LHCN-M2 (cell line): ENCODE results near the gene FYB1. TPM values are rescaled to one million over a fixed set of nuclear protein-coding genes. Genes with fewer than 3 reads are reported as not detected.

Source experiments
- DNase-seq: peaks from one replicate; pipeline ENCODE4 v3.0.0-alpha.2; 2012; ENCODE audit warnings: low read depth
- total RNA-seq: library from RNA; depleted of rRNA; stranded (reverse); fragments of >200 nt; gene quantifications from 2 replicates; pipeline ENCODE4 v1.2.3, GENCODE V29; 2014

Gene FYB1
- total RNA-seq, 1 experiment from 2014 or later = not detected

DNA sequence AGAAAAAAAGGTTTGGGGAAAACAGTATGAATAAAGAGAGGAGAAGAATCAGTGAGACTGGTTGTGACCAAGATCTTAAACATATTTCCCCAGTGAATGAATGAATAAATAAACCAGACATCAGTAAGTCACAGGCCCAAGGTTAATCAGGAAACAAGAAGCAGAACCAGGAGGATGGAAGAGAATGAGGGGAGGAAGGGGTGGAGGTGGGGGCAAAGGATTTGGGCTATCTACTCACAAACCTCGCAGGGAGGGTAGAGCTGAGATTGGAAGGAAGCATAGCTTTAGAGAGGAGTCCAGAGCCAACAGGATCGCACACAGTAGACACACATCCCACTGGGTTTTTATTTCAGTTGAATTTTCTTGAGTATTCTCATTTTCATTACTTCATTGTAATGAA, 97.4 kb downstream of the FYB1 start:
- no peak for DNase-seq

GRCh38 chr5:39121315-39121714, 98.0 kb downstream of the FYB1 start:
- DNase-seq = no peak

DNA sequence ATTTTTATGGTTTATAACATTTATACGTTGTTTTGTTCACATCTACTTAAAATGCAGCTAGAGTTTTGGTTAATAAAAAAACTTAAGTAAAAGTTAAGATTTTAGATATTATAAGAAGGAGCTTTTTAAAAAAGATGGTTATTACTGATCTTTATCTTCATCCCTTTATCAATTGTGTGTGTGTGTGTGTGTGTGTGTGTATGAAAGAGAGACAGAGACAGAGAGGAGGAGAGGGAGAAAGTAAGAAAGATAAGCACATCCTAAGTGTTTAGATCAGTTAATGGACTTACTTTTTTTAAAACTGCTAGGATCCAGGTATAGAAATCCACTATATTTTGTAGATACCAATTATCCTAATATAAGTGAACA, 99.3 kb downstream of the FYB1 start:
- DNase-seq = no peak

DNA sequence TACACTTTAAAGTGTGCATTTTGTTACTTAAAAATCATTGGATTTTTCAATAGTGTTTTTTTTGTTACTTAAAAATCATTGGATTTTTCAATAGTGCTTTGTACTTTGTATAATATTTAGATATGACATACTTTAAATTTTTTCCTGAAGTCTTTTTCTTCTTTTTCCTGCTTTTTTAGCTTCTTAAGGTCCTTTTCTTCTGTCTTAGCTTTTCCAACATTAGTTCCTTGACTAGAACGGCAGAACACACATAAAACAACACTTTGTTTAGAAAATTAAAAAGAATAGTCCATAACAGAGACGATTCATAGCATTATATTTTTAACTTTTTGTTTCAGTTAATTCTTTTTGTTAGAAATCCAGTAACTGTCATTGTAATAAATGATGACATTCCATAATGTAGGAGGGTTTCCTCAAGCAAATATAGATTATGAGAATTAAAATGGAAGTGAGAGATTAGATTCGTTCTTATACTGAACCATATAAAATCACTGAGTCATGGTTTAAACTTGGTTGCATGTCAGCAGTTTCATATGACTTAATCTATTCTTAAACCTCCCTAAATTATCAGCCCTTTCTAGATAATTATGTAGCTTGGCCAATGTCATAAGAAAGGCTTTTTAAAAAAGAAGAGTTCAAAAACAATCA, 99.8 kb downstream of the FYB1 start:
- DNase-seq = no peak

DNA sequence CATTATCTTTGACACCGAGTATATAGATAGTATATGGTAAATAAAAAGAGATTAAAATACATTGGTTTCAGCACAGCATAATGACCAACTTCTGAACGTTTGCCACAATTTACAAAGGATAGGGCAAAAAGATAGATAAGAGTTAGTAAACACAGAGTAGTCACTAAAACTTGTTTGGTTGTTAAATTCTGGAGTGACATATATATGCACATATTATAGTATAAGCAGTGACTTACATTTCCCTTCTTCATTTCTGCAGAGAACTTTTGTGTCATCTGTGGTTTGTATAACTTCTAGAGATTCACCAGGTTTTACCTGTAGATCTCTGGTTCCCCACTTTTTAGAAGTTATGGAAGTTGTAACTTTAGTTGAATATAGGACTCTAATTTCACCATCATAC, 100.7 kb downstream of the FYB1 start:
- no peak for DNase-seq

- peak; percentile 34 for DNase-seq
These were observed 102.0 kb downstream of the FYB1 start for GRCh38 chr5:39117401-39117800.

DNA sequence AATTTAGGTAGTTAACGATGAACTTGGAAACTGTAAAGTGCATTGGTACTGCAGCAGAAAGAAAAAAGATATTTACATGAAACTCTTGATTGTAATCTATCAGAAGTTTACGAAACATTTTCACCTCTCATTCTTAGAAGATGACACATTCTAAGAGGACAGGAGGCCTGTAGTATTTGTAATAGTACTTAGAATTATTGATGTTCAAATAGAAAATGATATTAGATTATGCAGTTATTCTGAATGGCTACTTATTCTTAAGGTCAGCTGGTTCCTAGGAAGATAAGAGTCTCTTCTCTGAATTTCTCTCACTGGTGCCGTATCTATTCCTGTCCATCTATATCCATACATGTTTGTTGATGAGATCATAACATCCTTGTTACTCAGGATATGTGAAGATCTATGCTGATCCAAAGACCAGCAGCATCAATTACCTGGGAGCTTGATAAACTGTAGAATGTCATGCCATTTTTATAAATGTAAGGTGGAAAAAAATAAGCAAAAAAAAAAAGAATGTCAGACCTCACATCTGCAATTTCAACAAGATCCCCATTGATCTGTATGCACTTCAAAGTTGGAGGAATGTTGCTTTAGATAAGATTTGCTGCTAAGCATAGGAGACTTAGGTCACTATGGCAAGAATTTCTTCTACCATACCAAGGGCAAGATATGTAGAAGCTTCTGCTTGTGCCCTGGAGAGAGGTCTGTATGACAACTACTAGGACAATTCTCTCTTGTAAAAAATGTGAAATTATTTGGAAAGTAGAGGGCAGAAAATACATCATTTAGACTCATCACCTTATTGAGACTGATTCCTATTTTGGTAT, 102.8 kb downstream of the FYB1 start:
- DNase-seq = no peak

DNA sequence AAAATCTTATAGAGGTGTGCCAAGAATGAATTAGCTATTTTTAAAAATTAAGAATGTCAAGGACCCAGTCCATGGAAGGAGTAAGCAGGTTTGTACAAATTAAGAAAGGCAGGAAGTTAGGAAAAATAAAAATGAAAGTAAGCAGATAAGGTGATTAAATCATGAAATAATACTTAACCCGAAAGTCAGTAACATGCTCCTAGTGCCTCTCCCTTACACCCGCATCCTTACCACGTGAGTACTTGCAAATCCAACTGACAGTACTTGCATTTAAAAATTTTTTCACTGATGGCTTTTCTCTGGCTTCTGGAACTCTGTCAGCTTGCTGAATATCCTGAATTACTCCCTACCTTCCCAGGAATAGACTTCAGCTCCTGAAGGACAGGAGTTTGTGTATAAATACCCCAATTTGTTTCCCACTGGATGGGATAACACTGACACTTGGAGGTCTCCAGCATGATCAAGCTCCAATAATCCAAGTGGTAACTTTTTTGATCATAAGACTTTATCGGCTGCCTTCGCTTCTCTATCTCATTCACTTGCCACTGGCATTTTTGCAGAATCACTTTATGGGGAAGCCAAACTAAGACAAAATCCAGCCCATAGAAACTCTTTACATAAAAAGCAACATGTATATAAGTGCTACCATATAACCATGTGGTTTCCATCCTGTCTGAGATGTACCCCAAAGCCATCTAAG, 103.6 kb downstream of the FYB1 start:
- no peak for DNase-seq

DNA sequence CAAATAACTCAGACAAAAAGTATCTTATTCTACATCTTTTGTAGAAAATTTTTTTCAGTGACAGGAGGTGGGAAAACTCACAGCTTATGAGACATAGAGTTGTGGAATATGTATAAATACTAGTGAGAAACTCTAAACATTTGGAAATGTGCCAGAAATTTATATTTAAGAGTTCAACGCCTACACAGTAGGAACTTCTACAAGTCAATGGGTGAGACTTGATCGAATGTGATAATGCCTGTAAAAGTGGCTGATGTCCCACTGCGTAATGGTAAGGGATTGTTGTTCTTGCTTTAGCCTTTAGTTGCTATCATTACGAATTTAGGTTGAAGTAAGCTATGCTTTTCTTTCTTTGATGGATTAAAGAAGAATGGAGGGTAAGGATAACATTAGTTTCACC, 105.2 kb downstream of the FYB1 start:
- no peak for DNase-seq

GRCh38 chr5:39113354-39113953, 105.9 kb downstream of the FYB1 start:
- DNase-seq = no peak

GRCh38 chr5:39109606-39110005, 109.8 kb downstream of the FYB1 start:
- no peak for DNase-seq

DNA sequence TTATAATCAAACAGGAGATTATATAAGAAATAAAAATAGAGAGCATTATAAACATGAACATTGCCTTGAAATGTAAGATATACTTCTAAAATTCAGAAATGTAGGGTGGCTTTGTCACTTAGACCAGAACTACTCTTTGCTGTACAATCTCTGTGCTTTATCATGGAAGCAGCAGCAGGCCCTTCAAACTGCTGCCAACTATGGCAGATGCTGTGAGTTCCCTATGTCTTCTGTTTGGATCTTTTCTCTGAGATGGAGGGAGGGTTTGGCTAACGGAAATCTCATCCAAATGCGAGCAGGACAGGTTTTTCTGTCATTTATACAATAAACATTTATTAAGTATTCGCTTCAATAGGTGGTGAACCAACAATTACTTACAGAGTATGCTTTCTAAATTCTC, 110.4 kb downstream of the FYB1 start:
- DNase-seq = no peak

- no peak for DNase-seq
These were observed 112.0 kb downstream of the FYB1 start for GRCh38 chr5:39107350-39107749.

- peak; percentile 34 for DNase-seq
These were observed 113.0 kb downstream of the FYB1 start for GRCh38 chr5:39106322-39106721.

- DNase-seq = no peak
These were observed 115.1 kb downstream of the FYB1 start for GRCh38 chr5:39104221-39104620.

DNA sequence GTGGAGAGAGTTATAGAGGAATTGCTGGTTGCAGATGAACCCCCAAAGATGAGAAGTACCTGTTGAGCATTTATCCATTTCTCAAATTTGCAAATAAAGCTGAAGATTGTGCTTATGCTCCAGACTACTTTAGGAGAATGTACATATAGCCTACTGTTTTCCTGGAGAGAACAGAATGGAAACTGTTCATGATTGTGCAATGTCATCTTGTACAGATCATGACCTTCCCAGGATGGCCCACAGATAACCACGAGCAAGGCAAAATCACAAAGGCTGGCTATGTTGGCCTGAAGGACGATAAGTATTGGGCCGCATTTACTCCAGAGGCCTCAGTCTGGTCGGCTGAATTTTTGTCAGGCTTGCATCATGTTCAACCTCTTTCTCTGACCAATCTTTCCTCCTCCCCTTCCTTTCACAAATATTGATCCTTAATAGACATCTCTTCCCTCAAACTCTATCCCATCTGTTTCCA, 116.6 kb downstream of the FYB1 start:
- peak; percentile 36 for DNase-seq

DNA sequence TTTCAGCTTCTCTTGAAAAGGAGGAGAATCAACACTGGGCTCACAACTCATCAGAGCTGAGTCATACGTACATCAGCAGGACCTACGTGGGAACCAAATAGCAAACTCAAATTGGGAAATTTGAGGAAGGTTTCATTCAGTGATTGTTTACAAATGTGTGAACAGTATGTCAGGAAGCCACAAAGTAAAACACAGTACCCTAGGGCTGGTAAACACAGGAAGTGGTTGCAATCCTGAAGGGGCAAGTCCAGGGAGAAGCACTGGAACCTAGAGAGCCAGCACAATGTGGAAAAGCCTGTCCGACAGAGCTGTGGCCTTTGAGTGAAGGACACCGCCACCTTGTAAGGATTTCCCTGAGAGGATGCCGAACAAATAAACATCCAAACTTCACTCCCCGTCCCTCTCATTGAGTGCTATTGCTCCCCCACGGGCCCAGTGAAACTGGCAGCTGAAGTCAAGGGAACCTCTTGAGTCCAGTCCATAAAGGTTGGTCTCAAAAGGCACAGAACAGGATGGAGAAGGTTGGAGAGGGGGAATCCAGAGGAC, 118.4 kb downstream of the FYB1 start:
- DNase-seq = peak; percentile 97

DNA sequence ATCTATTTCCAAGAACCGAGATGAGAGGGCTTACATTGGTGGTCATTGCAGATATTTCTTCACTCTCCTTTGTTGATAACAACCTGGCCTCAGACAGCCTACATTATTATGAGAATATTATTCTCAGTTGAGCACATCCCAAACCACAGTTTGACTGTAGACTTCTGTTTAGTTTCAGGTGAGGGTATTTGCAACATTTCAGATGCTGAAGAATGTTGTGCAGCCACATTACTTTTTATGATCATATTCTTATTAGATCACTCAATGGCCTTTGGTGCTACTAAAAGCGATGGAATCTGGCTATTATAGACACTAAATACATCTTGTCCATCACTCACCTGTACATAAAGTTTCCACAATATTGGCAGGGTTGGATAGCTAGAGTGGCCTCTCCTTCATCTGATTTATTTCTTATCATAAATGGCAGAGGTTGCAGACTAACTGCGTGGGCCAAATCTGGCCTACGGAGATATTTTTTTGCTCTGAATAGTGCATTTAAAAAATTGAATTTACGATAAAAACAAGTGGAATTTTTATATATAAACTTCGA, 119.0 kb downstream of the FYB1 start:
- no peak for DNase-seq

- no peak for DNase-seq
These were observed 119.5 kb downstream of the FYB1 start for GRCh38 chr5:39099831-39100230.

DNA sequence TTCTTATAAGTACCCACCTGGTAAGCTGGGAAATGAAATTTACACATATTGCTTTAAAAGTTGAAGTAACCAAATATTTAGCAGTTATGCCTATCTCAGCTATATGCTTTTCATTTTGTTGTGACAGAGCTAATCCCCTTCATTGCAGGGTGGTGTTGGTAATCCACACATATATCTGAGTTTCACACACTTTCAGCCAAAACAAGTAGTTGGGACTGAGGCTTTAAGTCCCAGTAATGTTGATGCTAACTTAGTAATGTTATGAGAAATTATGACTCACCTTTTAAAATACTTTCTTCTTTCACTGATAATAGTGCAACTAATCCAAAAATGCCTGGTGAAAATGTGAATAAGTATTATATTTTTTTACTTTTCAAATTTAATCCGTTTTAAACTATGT, 126.0 kb downstream of the FYB1 start:
- peak; percentile 49 for DNase-seq

DNA sequence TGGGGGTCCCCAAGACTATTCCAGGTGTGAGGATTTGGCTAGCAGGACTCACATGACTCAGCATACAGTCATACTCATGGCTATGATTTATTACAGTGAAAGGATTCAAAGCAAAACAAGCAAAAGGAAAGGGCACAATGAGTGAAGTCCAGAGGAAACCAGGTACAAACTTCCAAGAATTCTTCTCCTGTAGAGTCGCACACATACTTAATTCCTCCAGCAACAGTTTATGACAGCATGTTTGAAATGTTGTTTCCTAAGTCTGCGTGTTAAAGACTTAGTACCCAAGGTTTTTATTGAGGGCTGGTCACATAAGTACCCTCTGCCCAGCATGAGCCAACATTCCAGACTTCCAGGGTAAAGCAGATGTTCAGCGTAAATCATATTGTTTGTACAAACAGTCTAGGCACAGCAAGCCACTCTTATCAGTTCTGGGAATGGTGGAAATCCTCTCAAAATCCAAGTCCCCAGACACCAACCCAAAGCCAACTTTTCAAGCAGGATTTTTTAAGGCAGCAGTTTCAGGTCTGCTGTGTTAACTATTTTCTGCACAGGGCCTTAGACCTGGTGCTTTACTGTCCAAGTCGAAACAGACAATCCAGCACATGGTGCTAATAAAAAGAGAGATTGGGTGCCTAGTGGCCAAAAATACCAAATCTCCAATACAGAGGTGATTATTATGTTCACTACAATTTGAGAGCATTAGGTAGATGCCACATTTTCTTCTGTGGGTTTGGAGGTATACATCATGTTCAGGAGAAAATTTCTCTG, 126.6 kb downstream of the FYB1 start:
- DNase-seq = peak; percentile 70
